Mononuclear cell (primary cell): ENCODE results near the gene MAEA. TPM values are rescaled to one million over a fixed set of nuclear protein-coding genes. Genes with fewer than 3 reads are reported as not detected.
"Not testable (repeated sequence)": the region's sequence is repeated elsewhere in the genome, so short reads cannot be mapped to it uniquely, and the experiment has no call there.

Experiments used
- H3K27me3 ChIP-seq: 2 replicates; pipeline ENCODE4 v1.6.0; 2011; ENCODE audit warnings: low read length, control low read depth; ENCODE audit not compliant: insufficient read depth
- H3K4me1 ChIP-seq: 2 replicates; pipeline ENCODE4 v1.5.1; 2011; ENCODE audit warnings: mild to moderate bottlenecking, low read length, control low read depth; ENCODE audit not compliant: insufficient read depth
- H3K4me3 ChIP-seq: 2 replicates; pipeline ENCODE4 v1.5.1; 2011; ENCODE audit warnings: mild to moderate bottlenecking, low read length, moderate library complexity
- H3K9me3 ChIP-seq: 2 replicates; pipeline ENCODE4 v1.5.1; 2011; ENCODE audit warnings: low read depth, mild to moderate bottlenecking, control low read depth, low read length
- total RNA-seq: library from RNA; depleted of rRNA; stranded (reverse); fragments of >200 nt; gene quantifications from one replicate; pipeline ENCODE4 v1.2.3, GENCODE V29; 2012

The MAEA gene
- total RNA-seq, 1 donor = 33.8 TPM

DNA sequence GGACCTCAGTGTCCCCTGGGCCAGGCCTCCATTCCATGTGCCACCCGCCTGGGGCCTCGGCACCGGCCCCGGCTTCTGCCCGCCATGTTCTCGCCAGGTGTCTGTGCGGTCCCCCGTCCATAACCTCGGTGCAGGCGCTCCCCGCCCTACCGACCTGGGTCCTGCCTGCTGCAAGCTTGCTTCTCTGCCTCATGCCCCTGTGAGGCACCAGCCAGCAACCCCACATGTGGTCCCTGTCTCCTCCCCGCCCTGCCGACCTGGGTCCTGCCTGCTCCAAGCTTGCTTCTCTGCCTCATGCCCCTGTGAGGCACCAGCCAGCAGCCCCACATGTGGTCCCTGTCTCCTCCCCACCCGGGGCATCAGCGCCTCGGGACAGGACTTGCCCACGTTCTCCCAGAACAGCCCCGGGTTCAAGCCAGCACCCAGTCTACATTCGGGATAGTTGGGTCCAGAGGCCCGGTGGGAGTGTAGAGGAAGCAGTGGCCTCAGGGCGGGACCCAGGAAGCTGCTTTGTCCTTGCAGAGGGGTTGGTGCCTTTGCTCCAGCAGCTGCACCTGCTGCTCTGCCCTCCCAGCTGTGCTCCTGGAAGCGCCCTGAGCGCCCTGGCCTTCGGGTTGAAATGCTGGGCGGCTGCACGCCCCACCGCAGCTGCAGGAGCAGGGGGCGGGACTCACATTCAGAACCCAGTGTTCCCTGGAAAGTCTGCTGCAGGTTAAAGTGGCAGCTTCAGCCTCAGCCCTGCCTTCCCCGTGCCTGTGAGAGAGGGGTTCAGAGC lies 37.2 kb downstream of the MAEA start:
- Histone ChIP-seq H3K9me3 (no peaks in the 10 kb centered on the region), H3K4me3 (no peak overlapping the region), H3K4me1 (peaks cover 31% of the 10 kb centered on the region), H3K27me3 (no peaks in the 10 kb centered on the region)

DNA sequence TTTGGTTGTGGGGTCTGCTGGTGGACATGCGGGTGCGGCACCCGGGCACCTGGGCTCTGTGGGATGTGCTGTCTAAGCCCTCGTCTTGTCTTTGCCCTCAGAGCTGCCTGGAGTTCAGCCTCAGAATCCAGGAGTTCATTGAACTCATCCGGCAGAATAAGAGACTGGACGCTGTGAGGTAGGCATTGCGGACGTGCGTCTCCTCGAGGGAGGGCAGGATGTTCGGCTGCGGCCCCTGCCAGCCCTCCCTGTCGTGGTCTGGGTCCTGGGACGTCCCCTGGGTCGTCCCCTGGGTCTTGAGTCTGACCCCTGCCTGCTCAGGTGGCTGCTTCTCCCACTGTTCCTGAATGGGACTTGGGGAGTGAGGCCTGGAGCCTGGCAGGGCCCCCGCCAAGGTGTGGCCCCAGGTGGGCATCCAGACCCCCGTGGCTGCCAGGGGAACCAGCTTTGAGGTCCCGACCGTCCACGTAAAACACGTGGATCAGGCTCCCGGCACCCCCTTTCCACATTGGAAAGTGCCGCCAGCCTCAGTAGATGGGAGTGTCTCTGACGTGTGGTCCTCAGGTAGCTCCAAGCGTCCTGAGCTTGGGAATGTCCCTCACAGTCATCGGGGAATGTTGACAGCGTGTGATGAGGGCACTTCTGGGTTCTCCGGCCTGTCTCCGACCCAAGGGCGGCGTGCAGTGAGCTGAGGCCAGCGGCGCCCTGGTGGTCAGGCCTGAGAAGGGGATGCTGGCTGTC lies 38.0 kb downstream of the MAEA start:
- no peak overlapping the region for H3K4me3 ChIP-seq
- no peaks in the 10 kb centered on the region for H3K27me3 ChIP-seq
- H3K9me3 ChIP-seq = no peaks in the 10 kb centered on the region
- peaks cover 36% of the 10 kb centered on the region for H3K4me1 ChIP-seq

DNA sequence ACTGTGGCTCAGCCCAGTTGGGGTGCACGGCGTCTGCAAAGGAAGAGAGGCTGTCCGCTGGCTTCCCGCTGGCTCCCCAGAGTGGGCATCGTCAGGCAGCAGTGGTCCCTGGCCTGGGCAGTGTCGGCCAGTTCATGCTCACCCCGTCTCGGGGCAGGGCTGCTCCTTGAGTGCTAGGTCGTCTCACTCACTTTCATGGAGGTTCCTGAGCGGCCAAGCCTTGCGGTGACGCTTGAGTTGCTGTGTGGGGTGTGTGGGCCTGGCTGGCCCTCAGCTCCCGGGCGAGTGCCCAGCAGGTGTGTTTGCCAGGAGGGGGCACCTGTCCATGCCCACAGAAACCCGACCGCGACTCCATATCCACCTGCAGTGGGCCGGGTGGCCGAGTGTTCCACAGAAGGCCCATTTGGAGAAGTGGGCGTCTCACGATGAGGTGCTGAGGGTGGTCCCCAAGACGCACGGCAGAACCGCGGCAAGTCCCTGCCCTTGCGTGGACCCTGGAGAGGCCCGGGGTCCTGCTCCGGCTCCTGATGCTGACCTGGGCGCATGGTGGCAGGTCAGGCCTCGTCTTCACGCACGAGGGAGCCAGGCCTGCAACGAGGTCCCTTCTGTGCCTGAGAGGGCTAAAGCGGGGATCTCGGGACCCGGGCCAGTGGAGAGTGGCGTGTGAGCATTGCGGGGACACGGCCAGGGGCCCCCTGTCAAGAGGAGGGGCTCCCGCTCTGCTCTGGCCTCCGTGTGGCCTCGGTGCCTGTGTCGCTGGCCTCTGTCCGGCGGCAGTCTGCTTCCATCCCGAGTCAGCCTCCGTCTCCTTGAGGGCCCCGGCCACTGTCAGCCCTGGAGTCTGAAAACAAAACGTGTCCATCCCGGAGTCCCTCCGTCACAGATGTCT lies 38.8 kb downstream of the MAEA start:
- H3K4me3 ChIP-seq = no peak overlapping the region
- H3K4me1 ChIP-seq = peaks cover 43% of the 10 kb centered on the region
- no peaks in the 10 kb centered on the region for H3K9me3 ChIP-seq
- H3K27me3 ChIP-seq = no peaks in the 10 kb centered on the region

DNA sequence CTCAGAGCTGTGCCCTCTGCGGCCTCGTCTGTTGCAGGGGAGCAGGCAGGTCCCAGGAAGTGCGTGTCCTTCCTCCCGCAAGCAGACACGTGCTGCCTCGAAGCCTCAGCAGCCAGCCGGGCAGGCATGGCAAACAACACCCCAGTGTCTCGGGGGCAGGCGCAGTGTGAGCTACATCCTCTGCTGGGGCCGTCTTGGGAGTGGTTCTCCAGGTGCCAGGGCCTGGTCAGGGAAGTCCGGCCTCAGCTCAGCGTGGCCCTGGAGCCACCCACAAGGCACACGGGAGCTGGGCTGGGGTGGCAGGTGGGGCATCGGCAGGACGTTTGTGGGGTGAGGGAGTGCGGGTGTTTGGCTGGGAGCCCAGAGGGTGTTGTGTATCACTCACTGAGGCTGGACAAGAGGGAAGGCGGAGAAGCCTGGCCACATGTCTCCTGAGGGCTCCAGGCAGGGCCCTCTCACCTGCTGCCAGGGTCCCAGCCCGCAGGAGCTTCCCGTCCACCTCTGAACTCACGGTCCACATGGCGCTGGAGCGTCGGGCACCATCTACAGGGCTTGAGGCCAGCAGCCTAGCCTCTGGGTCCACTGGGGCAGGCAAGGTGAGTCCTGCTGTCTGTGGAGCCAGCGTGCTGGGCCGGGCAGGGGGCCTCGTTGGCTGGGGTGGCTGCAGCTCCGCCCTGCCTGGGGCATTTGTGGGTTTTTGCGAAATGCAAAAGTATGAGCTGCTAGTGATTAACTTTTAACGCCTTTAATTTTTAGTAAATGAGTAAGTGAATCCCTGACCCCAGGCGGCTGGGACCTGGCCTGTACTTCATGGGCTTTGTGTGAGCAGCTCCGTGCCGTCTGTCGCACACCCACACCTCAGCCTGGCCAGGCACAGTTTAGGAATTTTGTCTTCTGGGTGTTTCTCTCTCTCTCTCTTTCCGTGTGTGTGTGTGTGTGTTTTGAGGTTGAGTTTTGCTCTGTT lies 40.0 kb downstream of the MAEA start:
- H3K4me1 ChIP-seq = peaks cover 49% of the 10 kb centered on the region
- H3K27me3 ChIP-seq = no peaks in the 10 kb centered on the region
- H3K4me3 ChIP-seq = no peak overlapping the region
- H3K9me3 ChIP-seq = no peaks in the 10 kb centered on the region

DNA sequence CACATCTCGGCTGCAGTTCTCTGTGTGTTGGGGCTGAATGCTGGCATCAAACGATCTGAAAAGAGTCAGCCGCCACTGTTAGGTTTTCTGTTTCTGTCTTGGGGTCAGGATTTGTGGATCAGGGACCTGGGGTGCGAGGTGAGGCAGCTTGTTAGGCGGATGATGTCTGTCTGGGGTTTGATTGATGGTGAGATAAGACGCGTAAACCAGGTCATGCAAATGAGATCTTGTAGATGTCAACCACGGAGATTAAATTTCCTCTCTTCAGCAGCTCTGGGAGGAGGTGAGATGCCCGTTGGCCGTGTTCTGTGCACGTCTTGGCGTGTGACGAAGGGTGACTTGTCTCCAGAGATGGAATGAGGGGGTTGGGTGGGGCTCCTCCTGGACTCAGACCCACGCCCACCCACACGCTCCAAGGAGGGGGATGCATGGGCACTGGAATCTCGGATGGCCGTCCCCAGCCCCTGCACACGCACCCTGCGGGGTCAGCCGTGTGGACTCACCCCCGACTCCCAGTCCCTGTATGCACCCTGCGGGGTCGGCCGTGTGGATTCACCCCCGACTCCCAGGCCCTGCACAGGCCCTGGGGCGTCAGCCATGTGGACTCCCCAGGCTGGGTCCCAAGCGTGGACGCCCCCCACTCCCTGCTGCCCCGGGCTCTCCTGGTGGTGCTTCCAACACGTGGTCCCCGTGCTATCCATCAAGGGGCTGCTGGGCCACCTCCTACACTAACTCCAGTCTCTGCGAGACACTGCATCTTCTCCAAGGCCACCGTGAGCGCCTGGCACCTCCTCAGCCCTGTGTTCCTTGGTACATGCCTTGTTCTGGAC lies 41.3 kb downstream of the MAEA start:
- Histone ChIP-seq H3K27me3 (no peaks in the 10 kb centered on the region), H3K4me3 (no peak overlapping the region), H3K9me3 (no peaks in the 10 kb centered on the region), H3K4me1 (peaks cover 49% of the 10 kb centered on the region)

DNA sequence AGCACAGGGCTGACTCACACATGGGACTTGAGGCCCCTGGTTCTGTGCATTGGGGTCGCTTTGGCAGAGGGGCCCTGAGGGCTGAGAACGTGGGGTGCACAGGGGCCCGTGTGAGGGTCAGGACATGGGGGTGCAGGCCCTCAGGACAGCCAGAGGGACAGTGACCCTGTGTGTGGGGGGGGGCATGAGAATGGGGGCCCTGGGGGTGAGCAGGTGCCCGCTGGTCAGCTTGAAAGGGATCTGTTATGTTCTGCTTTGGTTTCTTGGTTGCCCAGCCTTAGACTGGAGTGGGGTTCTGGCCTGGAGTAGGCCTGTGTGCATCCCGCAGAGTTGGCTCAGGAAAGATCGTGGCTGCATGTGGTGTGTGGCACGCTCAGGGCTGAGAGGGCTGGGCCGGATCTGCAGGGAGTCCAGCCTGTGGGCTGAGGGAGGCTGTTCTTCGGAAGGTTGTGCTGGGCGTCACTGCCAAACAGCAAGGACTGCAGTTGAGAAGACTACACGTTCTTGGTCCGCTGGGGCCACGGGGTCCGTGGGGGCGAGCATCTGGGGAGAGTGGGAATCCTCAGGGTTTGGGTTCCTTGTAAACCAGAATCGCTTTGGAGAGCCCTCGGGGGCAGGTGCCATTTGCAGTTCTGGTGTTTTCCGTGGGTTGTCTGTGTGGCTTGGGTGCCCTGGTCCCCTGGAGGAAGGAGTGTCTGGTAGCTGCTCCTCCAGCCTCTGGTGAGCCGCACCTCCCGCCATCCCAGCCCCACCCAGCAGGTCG lies 42.1 kb downstream of the MAEA start:
- no peaks in the 10 kb centered on the region for H3K9me3 ChIP-seq
- H3K4me1 ChIP-seq = peaks cover 49% of the 10 kb centered on the region
- H3K27me3 ChIP-seq = no peaks in the 10 kb centered on the region
- H3K4me3 ChIP-seq = no peak overlapping the region

DNA sequence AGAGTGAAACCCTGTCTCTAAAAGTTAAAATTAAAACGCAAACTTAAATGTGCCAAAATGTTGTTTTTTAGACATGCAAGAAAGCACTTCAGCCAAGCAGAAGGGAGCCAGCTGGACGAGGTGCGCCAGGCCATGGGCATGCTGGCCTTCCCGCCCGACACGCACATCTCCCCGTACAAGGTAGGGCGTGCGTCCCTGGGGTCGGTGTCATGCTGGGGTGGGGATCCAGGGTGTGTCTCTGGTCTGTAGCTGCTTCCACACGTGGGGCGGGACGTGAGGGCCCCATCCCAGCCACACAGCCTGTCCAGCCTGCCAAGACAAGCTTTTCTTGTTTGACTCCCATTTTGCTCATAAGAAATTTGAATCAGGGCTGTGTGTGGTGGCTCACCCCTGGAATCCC lies 43.0 kb downstream of the MAEA start:
- Histone ChIP-seq H3K9me3 (no peaks in the 10 kb centered on the region), H3K4me1 (peaks cover 49% of the 10 kb centered on the region), H3K27me3 (no peaks in the 10 kb centered on the region), H3K4me3 (no peak overlapping the region)

DNA sequence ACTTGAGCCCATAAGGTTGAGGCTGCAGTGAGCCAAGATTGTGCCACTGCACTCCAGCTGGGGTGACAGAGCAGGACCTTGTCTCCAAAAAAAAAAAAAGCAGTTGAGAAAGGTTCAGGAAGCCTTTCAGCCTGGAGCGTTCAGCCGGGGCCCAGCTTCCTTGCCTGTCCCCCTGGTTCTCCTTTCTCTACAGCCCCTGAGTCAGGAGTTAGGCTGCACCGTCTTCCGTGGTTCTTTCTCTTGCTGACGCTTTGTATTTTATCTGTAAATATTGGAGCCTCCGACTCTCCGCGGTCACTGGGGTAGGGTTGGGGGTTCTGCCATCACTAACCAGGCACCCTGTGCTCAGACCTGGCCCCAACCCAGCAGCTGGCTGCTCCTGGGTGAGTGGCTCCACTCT lies 43.6 kb downstream of the MAEA start:
- Histone ChIP-seq H3K27me3 (no peaks in the 10 kb centered on the region), H3K4me3 (no peak overlapping the region), H3K9me3 (no peaks in the 10 kb centered on the region), H3K4me1 (peaks cover 49% of the 10 kb centered on the region)

DNA sequence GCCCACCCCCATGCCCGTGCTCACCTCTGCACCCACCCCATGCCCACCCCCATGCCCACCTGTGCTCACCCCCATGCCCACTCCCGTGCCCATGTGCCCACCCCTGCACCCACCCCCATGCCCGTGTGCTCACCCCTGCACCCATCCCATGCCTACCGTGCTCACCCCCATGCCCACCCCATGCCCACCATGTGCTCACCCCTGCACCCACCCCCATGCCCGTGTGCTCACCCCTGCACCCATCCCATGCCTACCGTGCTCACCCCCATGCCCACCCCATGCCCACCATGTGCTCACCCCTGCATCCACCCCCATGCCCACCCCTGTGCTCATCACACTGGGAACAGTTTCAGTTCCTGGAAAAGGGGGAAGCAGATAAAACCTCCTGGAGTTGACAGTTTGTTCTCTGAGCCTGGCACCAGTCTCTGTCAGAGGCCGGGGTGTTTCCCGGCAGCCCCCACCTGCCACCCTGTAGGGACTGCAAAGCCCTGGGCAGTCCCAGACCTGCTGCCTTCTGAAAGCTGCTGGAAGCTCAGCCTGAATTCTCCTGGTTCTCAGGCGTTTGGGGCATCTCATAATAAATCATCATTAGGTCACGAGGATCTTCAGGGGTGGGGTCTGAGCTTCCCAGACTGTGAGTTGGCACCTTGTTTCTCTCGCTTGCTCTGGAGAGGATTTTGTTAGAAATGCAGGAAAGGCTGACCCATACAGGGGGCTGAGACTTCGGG lies 44.3 kb downstream of the MAEA start:
- H3K4me1 ChIP-seq = peaks cover 45% of the 10 kb centered on the region
- not testable (repeated sequence) for H3K4me3 ChIP-seq

DNA sequence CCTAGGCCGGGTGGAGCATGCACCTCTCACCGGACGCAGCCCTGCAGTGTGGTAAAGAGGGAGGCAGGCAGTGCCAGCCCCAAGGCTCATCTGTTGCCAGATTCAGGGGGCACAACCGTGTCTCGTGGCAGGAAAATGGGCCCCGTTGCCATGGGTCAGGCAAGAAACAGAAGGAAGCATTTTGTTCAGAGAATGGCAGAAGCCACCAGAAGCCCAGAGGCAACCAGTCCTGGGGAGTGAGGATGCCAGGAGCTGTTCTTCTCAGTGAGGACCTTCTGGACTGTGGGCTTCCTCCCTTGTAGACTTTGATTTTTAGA lies 44.8 kb downstream of the MAEA start:
- H3K4me3 ChIP-seq = no peak overlapping the region
- H3K27me3 ChIP-seq = no peaks in the 10 kb centered on the region
- no peaks in the 10 kb centered on the region for H3K9me3 ChIP-seq
- H3K4me1 ChIP-seq = peaks cover 40% of the 10 kb centered on the region

More for the DNA sequence above, 44.3 kb downstream of the MAEA start:
- H3K27me3 ChIP-seq, H3K9me3 ChIP-seq: not testable (repeated sequence)

DNA sequence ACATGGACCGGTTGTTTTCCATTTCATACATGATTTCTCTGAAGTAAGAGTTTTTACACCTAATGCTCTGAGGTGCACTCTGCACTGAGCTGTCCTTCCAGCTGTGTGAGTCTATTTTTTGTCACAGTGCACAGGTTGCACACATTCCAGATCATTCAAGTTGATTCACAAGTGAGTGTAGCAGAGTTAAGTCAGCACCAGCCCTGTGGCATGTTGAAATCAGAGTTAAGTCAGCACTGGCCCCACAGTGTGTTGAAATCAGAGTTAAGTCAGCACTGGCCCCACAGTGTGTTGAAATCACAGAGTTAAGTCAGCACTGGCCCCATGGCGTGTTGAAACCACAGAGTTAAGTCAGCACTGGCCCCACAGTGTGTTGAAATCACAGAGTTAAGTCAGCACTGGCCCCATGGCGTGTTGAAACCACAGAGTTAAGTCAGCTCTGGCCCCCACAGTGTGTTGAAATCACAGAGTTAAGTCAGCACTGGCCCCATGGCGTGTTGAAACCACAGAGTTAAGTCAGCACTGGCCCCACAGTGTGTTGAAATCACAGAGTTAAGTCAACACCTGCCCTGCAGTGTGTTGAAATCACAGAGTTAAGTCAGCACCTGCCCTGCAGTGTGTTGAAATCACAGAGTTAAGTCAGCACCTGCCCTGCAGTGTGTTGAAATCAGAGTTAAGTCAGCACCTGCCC lies 45.6 kb downstream of the MAEA start:
- H3K4me3 ChIP-seq, H3K9me3 ChIP-seq, H3K27me3 ChIP-seq: not testable (repeated sequence)
- peaks cover 32% of the 10 kb centered on the region for H3K4me1 ChIP-seq

DNA sequence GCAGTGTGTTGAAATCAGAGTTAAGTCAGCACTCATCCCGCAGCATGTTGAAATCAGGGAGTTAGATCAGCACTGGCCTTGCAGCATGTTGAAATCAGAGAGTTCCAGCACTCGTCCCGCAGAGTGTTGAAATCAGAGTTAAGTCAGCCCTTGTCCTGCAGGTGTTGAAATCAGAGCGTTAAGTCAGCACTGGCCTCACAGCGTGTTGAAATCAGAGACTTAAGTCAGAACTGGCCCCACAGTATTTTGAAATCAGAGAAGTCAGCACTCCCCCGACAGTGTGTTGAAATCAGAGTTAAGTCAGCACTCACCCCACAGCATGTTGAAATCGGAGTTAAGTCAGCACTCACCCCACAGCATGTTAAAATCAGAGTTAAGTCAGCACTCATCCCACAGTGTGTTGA lies 46.4 kb downstream of the MAEA start:
- no peak overlapping the region for H3K4me3 ChIP-seq
- no peaks in the 10 kb centered on the region for H3K9me3 ChIP-seq
- H3K27me3 ChIP-seq = no peaks in the 10 kb centered on the region
- peaks cover 27% of the 10 kb centered on the region for H3K4me1 ChIP-seq
